Hematopoietic multipotent progenitor cell treated with erythropoietin and hydrocortisone succinate and interleukin-3 and kit ligand, for 15 days (in vitro differentiated cells): Measurements from ENCODE around the gene ST14.
"Not testable (repeated sequence)": the region's sequence is repeated elsewhere in the genome, so short reads cannot be mapped to it uniquely, and the experiment has no call there.

ENCODE experiments used
- DNase-seq: peaks from one replicate; pipeline ENCODE4 v3.0.0-alpha.2; 2015; ENCODE audit warnings: low spot score

Gene ST14

GRCh38 chr11:130209954-130210854 lies 50.6 kb downstream of the ST14 start:
- DNase-seq: no peak

DNA sequence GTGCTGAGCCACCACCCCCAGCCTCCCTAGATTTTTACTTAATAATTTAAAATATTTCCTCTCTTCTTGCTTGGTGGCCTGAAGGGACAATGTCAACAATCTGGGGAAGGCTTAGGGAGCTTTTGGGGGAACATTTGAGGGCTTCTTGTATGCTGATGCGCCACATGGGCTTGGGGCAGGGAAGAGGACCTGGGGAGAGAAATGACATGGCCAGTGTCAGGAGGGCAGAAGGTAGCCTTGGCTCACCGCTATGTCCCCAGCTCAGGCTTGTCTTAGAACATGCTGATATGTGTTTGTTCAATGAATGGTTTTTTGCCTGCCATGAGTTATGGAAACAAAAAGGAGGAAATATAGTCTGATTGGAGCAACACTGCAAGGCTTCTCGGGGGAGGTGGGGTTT lies 51.6 kb downstream of the ST14 start:
- no peak for DNase-seq

- no peak for DNase-seq
Measured at GRCh38 chr11:130211781-130212401, 52.3 kb downstream of the ST14 start.

GRCh38 chr11:130212431-130212961 lies 52.9 kb downstream of the ST14 start:
- no peak for DNase-seq

- peak; percentile 75 for DNase-seq
Measured at GRCh38 chr11:130213143-130213978, 53.8 kb downstream of the ST14 start.

DNA sequence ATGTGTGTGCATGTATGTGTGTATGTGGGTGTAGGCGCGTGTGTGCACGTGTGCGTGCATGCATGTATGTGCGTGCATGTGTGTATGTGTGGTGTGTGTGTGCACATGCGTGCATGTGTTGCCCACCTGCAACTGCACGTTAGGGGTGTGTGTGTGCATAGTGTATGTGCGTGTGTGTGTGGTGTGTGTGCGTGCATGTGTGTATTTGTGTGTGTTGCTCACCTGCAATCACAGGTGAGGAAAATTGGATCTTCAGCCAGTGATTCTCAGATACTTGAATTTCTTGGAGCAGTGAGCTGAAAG lies 54.3 kb downstream of the ST14 start:
- no peak for DNase-seq

DNA sequence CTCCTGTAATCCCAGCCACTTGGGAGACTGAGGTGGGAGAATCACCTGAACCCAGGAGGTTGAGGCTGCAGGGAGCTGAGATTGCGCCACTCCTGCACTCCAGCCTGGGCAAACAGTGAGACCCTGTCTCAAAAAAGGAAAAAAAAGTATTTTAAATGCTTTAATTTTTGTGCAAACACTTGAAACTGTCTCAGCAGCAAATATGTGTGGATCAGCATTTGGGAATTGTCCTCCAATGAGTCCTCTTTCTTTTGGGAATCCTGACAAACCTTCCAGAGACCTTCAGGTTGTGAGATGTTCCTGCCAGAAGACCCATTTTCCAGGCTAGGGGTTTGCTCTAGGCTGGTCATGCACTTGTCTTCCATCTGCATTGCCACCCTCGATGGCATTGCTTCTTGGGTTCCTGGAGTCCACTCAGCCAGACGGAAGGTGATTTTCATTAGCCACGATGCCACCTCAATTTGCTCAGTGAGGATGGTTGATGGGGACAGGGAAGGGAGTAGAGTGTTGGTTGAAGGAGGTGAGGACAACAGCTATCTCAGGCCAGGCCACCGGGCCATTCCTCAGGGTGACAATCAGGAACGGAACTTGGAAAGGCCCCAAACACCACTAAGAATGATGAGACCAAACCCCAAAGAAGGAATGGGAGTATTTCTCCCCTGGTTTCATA lies 55.4 kb downstream of the ST14 start:
- DNase-seq: no peak

GRCh38 chr11:130215531-130216220 lies 56.1 kb downstream of the ST14 start:
- DNase-seq: no peak

GRCh38 chr11:130216221-130216550 lies 56.6 kb downstream of the ST14 start:
- no peak for DNase-seq

- no peak for DNase-seq
Measured at GRCh38 chr11:130216591-130217132, 57.1 kb downstream of the ST14 start.

- DNase-seq: no peak
Measured at GRCh38 chr11:130217133-130218031, 57.8 kb downstream of the ST14 start.

GRCh38 chr11:130218501-130219070 lies 59.0 kb downstream of the ST14 start:
- no peak for DNase-seq

DNA sequence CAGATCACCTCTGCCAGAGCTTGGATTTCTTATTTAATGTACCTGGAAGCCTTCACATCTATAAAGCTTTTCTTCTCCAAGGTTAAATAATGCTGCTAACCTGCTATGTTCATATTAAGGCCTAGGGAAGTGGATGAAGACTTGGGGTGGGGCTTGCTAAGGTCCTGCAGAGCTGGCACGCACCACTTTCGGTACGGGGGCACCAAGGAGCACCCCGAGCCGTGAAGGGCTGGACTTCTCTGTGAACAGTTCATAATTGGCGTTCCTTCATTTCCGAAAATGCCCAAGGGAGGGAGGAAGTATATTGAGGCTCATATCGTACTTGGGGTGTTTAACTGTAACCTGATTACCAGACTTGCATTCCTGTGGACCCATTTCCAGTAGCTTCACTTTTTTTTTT lies 59.6 kb downstream of the ST14 start:
- no peak for DNase-seq

GRCh38 chr11:130220311-130221035 lies 60.9 kb downstream of the ST14 start:
- no peak for DNase-seq

DNA sequence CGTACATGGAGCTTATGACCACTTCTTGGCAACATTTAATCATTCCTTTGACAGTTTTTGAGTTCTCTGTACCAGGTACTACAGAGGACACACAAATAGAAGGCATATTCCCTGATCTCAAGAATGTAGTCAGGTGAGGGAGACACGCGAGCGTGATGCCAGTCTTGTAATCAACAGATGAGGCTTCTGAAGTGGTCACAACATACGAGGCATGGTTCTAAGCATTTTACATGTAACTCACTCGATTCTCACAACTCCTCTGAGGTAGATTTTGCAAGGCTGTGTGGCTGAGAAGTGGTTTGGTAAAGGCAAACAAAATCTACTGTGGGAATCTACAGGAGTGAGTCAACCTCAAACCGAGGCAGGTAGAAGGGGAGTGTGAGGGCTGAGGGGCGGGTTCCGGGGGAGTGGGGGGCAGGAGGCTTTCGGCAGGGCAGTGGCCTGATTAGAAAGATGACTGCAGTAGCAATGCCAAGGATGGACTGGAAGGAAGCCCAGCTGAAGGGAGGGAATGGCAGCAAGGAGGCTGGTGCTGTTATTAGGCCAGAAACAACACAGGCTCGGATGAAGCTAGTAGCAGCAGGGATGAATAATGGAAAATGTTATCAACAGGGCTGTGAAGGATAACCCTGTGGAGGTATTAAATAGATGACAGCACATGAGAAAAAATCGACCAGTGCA lies 63.8 kb downstream of the ST14 start:
- DNase-seq: no peak

- DNase-seq: no peak
Measured at GRCh38 chr11:130227373-130227772, 67.8 kb downstream of the ST14 start.

- DNase-seq: not testable (repeated sequence)
Measured at GRCh38 chr11:130233486-130233885, 73.9 kb downstream of the ST14 start.

DNA sequence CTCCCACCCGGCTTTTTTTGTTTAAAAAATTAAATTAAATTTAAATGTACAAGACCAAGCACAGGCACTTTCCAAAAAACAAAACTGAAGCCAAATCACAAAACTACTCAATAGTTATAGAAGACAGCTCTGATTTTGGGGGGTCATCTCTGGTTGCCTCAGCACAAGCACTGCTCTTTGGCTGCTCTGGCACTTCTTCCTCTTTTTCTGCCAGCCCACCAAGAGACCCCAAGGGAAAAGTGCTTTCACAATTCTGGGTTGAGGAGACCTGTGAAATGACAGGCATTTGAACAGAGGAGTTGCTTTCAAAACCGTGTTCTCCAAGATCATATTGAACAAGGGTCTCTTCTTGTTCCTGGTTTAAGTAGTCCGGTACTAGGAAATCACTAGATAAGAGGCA lies 74.3 kb downstream of the ST14 start:
- not testable (repeated sequence) for DNase-seq

DNA sequence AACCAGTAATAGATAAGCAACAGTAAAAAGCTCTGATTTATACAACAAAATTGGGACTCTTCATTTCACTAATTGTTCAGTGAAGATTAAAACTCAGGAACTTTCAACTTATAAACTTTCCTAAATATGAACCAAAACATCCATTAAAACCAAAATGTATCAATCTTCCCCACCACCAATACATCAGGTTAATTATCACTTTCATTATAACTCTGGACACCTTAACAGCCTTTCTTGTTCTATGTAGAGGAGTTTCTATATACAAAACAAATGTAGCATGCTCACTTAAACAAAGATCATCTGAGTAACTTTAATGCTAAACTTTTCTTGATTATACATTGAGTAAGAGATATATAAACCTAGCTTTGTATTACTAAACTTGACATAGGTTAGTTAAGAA lies 74.7 kb downstream of the ST14 start:
- DNase-seq: no peak
